ENCODE data around the gene KBTBD7. TPM values are rescaled to one million over a fixed set of nuclear protein-coding genes. Genes with fewer than 3 reads are reported as not detected.

The KBTBD7 gene
- total RNA-seq, 1 donor = 7.8 TPM

- H3K4me3 ChIP-seq (ENCODE audit: low read depth, low read length) = no peak overlapping the region
- no peak for TF ChIP-seq CTCF (IDR thresholded peaks at IDR 0.05; ENCODE audit: insufficient read depth, low read length)
- no peak for DNase-seq (ENCODE audit: low read depth)
Observed at GRCh38 chr13:41213919-41214318, 19.6 kb upstream of the KBTBD7 start.

- no peak overlapping the region for H3K4me3 ChIP-seq (ENCODE audit: low read depth, low read length)
- TF ChIP-seq CTCF (IDR thresholded peaks at IDR 0.05; ENCODE audit: insufficient read depth, low read length) = no peak
Observed at GRCh38 chr13:41213316-41213715, 18.9 kb upstream of the KBTBD7 start.

GRCh38 chr13:41212881-41213280, 18.5 kb upstream of the KBTBD7 start:
- no peak for DNase-seq (ENCODE audit: low read depth)
- no peak overlapping the region for H3K4me3 ChIP-seq (ENCODE audit: low read depth, low read length)
- no peak for TF ChIP-seq CTCF (IDR thresholded peaks at IDR 0.05; ENCODE audit: insufficient read depth, low read length)

More at GRCh38 chr13:41213316-41213715, 18.9 kb upstream of the KBTBD7 start:
- no peak for DNase-seq (ENCODE audit: low read depth)

GRCh38 chr13:41211062-41211461, 16.7 kb upstream of the KBTBD7 start:
- no peak for DNase-seq (ENCODE audit: low read depth)
- no peak overlapping the region for H3K4me3 ChIP-seq (ENCODE audit: low read depth, low read length)
- no peak for TF ChIP-seq CTCF (IDR thresholded peaks at IDR 0.05; ENCODE audit: insufficient read depth, low read length)

GRCh38 chr13:41206467-41206866, 12.1 kb upstream of the KBTBD7 start:
- DNase-seq (ENCODE audit: low read depth) = no peak
- no peak overlapping the region for H3K4me3 ChIP-seq (ENCODE audit: low read depth, low read length)
- TF ChIP-seq CTCF (IDR thresholded peaks at IDR 0.05; ENCODE audit: insufficient read depth, low read length) = no peak

- TF ChIP-seq CTCF (IDR thresholded peaks at IDR 0.05; ENCODE audit: insufficient read depth, low read length) = no peak
- H3K4me3 ChIP-seq (ENCODE audit: low read depth, low read length) = no peak overlapping the region
- no peak for DNase-seq (ENCODE audit: low read depth)
Observed at GRCh38 chr13:41203810-41204209, 9.4 kb upstream of the KBTBD7 start.

GRCh38 chr13:41200126-41200525, 5.8 kb upstream of the KBTBD7 start:
- DNase-seq (ENCODE audit: low read depth) = no peak
- no peak for TF ChIP-seq CTCF (IDR thresholded peaks at IDR 0.05; ENCODE audit: insufficient read depth, low read length)
- no peak overlapping the region for H3K4me3 ChIP-seq (ENCODE audit: low read depth, low read length)

All from fibroblast of the aortic adventitia (primary cell).